Panc1 (cell line): ENCODE results near the gene OMA1. TPM values are rescaled to one million over a fixed set of nuclear protein-coding genes. Genes with fewer than 3 reads are reported as not detected.
"Not testable (repeated sequence)": the region's sequence is repeated elsewhere in the genome, so short reads cannot be mapped to it uniquely, and the experiment has no call there.

Source experiments
- ATAC-seq: fragments of 200-7000 bp; cut with Tn5 transposase; 2 replicates; pipeline ENCODE4 v1.9.1; 2020; ENCODE audit warnings: mild to moderate bottlenecking, moderate library complexity
- BruUV-seq: library from RNA; stranded (reverse); fragments of 400-500 nt; replicated peaks from 2 replicates; lab custom pipeline; 2021; lab: Mats Ljungman, UMichigan
- CTCF ChIA-PET: fragments of 300-600 bp; sonication (Branson Sonifier 250); formaldehyde crosslinking; loops from one replicate; lab custom pipeline; 2022; ENCODE audit warnings: antibody characterized with exemption; lab: Charles Lee
- POLR2A ChIA-PET: fragments of 300-600 bp; sonication (Branson Sonifier 250); formaldehyde crosslinking; loops from one replicate; lab custom pipeline; 2022; ENCODE audit warnings: antibody characterized with exemption; lab: Charles Lee
- DNase-seq: peaks from one replicate; pipeline ENCODE4 v3.0.0-alpha.2; 2010; ENCODE audit warnings: low read depth, low spot score
- H3K27ac ChIP-seq: 2 replicates; pipeline ENCODE4 v1.5.1; 2011; ENCODE audit warnings: mild to moderate bottlenecking, low read length, inconsistent platforms
- H3K27me3 ChIP-seq: fragments of 200-500 bp; sonication (Bioruptor generic); 2 replicates; pipeline ENCODE4 v1.6.0; 2014; ENCODE audit warnings: low read length, inconsistent platforms; ENCODE audit not compliant: control insufficient read depth, insufficient read depth
- H3K36me3 ChIP-seq: fragments of 200-500 bp; sonication (Bioruptor generic); 2 replicates; pipeline ENCODE4 v1.5.1; 2014; ENCODE audit warnings: inconsistent platforms, mild to moderate bottlenecking, low read length, moderate library complexity; ENCODE audit not compliant: control insufficient read depth, insufficient read depth
- H3K4me1 ChIP-seq: 2 replicates; pipeline ENCODE4 v1.5.1; 2011; ENCODE audit warnings: inconsistent platforms, mild to moderate bottlenecking, low read length, moderate library complexity; ENCODE audit not compliant: control insufficient read depth, insufficient read depth
- H3K4me3 ChIP-seq, 2 experiments: 2 replicates each; pipeline ENCODE4 v1.5.1; 2011 to 2012; ENCODE audit warnings: low read depth in 2 of 2, low read length in 2 of 2, mild to moderate bottlenecking in 2 of 2, inconsistent platforms in 1 of 2, moderate library complexity in 1 of 2
- H3K9me3 ChIP-seq: fragments of 200-500 bp; sonication (Bioruptor generic); 2 replicates; pipeline ENCODE4 v1.5.1; 2014; ENCODE audit warnings: low read depth, mild to moderate bottlenecking, inconsistent platforms, low read length, moderate library complexity; ENCODE audit not compliant: control insufficient read depth, insufficient read depth
- CTCF ChIP-seq: fragments of 450-650 bp; IDR thresholded peaks from 2 replicates; pipeline ENCODE4 v1.5.1; 2017; ENCODE audit warnings: mild to moderate bottlenecking
- POLR2AphosphoS5 ChIP-seq: IDR thresholded peaks from 2 replicates; pipeline ENCODE4 v1.6.1; 2012; ENCODE audit warnings: mild to moderate bottlenecking, low read depth, low read length, moderate library complexity
- REST ChIP-seq, 2 experiments: IDR thresholded peaks; 2 replicates each; pipeline ENCODE4 v1.6.1; 2011 to 2012; ENCODE audit warnings: low read depth in 2 of 2, control low read depth in 1 of 2, low read length in 1 of 2, mild to moderate bottlenecking in 1 of 2, moderate library complexity in 1 of 2; ENCODE audit not compliant: insufficient read depth in 1 of 2
- SIN3A ChIP-seq: IDR thresholded peaks from 2 replicates; pipeline ENCODE4 v1.6.1; 2012; ENCODE audit warnings: low read depth, mild to moderate bottlenecking, low read length, moderate library complexity, borderline replicate concordance; ENCODE audit not compliant: insufficient read depth
- TCF7L2 ChIP-seq: IDR thresholded peaks from 2 replicates; pipeline ENCODE4 v1.6.1; 2011; ENCODE audit warnings: mild to moderate bottlenecking, low read depth, low read length, inconsistent platforms
- in situ Hi-C: cut with HindIII; loops from 2 replicates; pipeline ENCODE4 v1.10.0; 2016; ENCODE audit warnings: low sequenced_read_pairs, low pct_unique_long_range_greater_than_20kb
- intact Hi-C: fragments of 100-400 bp; cut with micrococcal nuclease; formaldehyde crosslinking; loops from one replicate; pipeline ENCODE4 v1.10.0; 2022; ENCODE audit not compliant: unreplicated experiment
- total RNA-seq: library from RNA; stranded (reverse); gene quantifications from one replicate; pipeline ENCODE4 v1.2.1, GENCODE V29; 2021; ENCODE audit not compliant: unreplicated experiment

The OMA1 gene
- total RNA-seq, 1 experiment from 2014 or later = 16.6 TPM

- Histone ChIP-seq H3K36me3 (no peaks in the 10 kb centered on the region; the same call in 1 of the 2 replicates), H3K27me3 (no peaks in the 10 kb centered on the region), H3K27ac (no peak overlapping the region), H3K4me1 (no peaks in the 10 kb centered on the region), H3K4me3 (no peak overlapping the region), H3K9me3 (no peaks in the 10 kb centered on the region)
- ChIA-PET POLR2A (no interaction called here), CTCF (no interaction called here)
- TF ChIP-seq SIN3A (no peak), CTCF (no peak), POLR2AphosphoS5 (no peak), REST (IDR thresholded peaks at IDR 0.05; ENCODE audit: insufficient read depth in 1 of 2, low read depth in 2 of 2, low read length in 1 of 2) (no peak), TCF7L2 (no peak)
- in situ Hi-C loops = no loop called here
- BruUV-seq = no TSS peak
- intact Hi-C loops = no loop called here
- ATAC-seq (0 out of 2 replicates have a peak, but pooled peaks have one; percentile 26), DNase-seq (no peak)
These were observed 7.0 kb downstream of the OMA1 start for GRCh38 chr1:58539553-58539952.

GRCh38 chr1:58538821-58539220 is 7.7 kb downstream of the OMA1 start:
- intact Hi-C loops (no loop called here), in situ Hi-C loops (no loop called here)
- ATAC-seq = no peak
- Histone ChIP-seq H3K9me3 (no peaks in the 10 kb centered on the region), H3K4me1 (no peaks in the 10 kb centered on the region), H3K27ac (no peak overlapping the region), H3K27me3 (no peaks in the 10 kb centered on the region), H3K36me3 (no peaks in the 10 kb centered on the region; the same call in 1 of the 2 replicates), H3K4me3 (no peak overlapping the region)
- no TSS peak for BruUV-seq
- DNase-seq = no peak
- no peak for TF ChIP-seq CTCF
- TF ChIP-seq SIN3A = no peak
- POLR2A ChIA-PET = no interaction called here
- CTCF ChIA-PET = no interaction called here

- BruUV-seq, H3K27me3 ChIP-seq, H3K27ac ChIP-seq, ATAC-seq, H3K36me3 ChIP-seq, H3K4me3 ChIP-seq, DNase-seq, intact Hi-C loops, H3K9me3 ChIP-seq, POLR2A ChIA-PET, CTCF ChIA-PET, in situ Hi-C loops, H3K4me1 ChIP-seq: not testable (repeated sequence)
These were observed 14.7 kb downstream of the OMA1 start for GRCh38 chr1:58531842-58532241.
